Esophagus squamous epithelium (tissue), 4 donors: ENCODE results near the gene NEDD4.

Experiments
- POLR2A ChIP-seq, 4 donors: fragments of 450-650 bp; IDR thresholded peaks; one replicate each; pipeline ENCODE4 v1.6.1; 2017; ENCODE audit warnings: antibody characterized with exemption in 4 of 4, mild to moderate bottlenecking in 4 of 4, moderate library complexity in 3 of 4
- TF ChIP-seq, protein P1 (sequence below), 6 experiments: fragments of 450-650 bp in 4 of 6; fragments of 200-600 bp in 2 of 6; sonication (generic) in 2 of 6; IDR thresholded peaks; one replicate each; pipeline ENCODE4 v1.5.1; 2016 to 2019; ENCODE audit warnings: antibody characterized with exemption in 6 of 6, mild to moderate bottlenecking in 4 of 6, moderate library complexity in 4 of 6

DNA sequence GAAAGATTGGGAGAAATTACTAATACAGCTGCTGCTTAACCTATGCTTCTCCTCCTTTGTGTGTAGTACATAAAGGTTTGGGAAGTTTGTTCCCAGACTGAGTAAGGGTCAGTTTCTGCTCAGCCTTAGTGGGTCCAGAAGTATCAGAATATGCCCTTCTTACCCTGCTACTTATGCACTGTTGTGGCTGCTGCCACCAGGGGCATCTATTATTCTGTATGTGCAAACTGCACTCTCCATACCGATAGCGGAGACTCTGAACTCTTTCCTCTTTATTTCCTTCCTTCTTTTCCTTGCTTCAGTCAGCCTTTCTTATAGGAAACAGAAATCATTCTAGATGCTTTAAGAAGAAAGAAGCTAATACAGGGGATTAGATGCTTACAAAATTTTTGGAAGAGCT is 4.0 kb downstream of the NEDD4 start:
- TF ChIP-seq POLR2A (IDR thresholded peaks at IDR 0.05), result no peak
- TF ChIP-seq, protein P1, sequence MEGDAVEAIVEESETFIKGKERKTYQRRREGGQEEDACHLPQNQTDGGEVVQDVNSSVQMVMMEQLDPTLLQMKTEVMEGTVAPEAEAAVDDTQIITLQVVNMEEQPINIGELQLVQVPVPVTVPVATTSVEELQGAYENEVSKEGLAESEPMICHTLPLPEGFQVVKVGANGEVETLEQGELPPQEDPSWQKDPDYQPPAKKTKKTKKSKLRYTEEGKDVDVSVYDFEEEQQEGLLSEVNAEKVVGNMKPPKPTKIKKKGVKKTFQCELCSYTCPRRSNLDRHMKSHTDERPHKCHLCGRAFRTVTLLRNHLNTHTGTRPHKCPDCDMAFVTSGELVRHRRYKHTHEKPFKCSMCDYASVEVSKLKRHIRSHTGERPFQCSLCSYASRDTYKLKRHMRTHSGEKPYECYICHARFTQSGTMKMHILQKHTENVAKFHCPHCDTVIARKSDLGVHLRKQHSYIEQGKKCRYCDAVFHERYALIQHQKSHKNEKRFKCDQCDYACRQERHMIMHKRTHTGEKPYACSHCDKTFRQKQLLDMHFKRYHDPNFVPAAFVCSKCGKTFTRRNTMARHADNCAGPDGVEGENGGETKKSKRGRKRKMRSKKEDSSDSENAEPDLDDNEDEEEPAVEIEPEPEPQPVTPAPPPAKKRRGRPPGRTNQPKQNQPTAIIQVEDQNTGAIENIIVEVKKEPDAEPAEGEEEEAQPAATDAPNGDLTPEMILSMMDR (IDR thresholded peaks at IDR 0.05), result no peak
